GM10248 (cell line): ENCODE measurements around the gene GCK.

Experiments used
- CTCF ChIA-PET: fragments of 300-600 bp; sonication (Branson Sonifier 250); formaldehyde crosslinking; extraction: SDS; loops from one replicate; lab custom pipeline; 2021; ENCODE audit warnings: antibody characterized with exemption; lab: Yijun Ruan, JAX
- POLR2A ChIA-PET: fragments of 350-650 bp; sonication (Branson Sonifier 250); formaldehyde crosslinking; extraction: SDS; loops from one replicate; lab custom pipeline; 2020; ENCODE audit warnings: antibody characterized with exemption; lab: Yijun Ruan, JAX
- DNase-seq: peaks from one replicate; pipeline ENCODE4 v3.0.0; 2012; ENCODE audit errors: extremely low spot score
- TF ChIP-seq, protein P1 (sequence below): IDR thresholded peaks from 2 replicates; pipeline ENCODE4 v1.5.1; 2012; ENCODE audit warnings: mild to moderate bottlenecking, low read depth; ENCODE audit errors: extremely low read depth, missing control alignments, control extremely low read depth

GCK gene

DNA sequence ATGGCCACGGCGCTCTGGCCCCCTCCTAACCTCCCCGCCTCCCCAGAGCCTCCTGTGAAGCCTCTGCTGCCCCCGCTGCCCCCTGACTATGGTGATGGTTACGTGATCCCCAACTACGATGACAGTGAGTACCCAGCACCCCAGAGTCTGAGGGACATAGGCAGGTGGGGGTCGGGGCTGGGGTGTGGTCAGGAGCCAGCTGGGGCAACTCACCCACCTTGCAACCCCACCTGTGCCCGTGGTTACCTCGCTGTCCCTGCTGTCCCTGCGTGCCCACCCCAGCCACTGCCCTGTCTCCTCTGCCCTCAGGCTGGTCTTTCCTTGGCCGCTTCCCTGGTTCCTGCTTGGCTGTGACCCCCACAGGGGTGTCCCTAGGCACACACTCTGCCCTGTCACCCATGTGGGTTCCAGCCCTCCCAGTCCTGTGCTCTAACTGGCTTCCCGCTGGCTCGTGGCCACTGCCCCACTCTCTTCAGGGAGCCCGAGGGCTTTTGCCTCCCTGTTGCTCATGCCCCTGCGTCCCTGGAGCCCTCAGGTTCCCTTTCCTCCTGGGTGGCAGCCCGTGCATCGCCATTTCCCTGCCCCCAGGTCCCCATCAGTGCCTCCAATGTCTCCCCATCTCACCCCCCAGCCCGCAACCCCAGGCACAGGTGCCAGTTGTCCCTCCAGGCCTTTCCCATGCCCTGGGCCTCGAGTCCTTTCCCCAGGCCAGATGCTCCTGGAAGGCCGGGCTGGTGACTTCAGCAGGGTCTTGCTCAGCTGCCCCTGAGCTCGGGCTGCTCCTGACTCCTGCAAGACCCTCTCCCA, 81.1 kb downstream of the GCK start:
- ChIA-PET POLR2A (no interaction called here), CTCF (no interaction called here)
- TF ChIP-seq, protein P1, sequence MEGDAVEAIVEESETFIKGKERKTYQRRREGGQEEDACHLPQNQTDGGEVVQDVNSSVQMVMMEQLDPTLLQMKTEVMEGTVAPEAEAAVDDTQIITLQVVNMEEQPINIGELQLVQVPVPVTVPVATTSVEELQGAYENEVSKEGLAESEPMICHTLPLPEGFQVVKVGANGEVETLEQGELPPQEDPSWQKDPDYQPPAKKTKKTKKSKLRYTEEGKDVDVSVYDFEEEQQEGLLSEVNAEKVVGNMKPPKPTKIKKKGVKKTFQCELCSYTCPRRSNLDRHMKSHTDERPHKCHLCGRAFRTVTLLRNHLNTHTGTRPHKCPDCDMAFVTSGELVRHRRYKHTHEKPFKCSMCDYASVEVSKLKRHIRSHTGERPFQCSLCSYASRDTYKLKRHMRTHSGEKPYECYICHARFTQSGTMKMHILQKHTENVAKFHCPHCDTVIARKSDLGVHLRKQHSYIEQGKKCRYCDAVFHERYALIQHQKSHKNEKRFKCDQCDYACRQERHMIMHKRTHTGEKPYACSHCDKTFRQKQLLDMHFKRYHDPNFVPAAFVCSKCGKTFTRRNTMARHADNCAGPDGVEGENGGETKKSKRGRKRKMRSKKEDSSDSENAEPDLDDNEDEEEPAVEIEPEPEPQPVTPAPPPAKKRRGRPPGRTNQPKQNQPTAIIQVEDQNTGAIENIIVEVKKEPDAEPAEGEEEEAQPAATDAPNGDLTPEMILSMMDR: no peak
- no peak for DNase-seq

- ChIA-PET POLR2A (interaction anchor here (0.5 kb wide), 1 partner anchor 30 kb away, joined by 4 read pairs; no protein-coding TSS in a partner anchor), CTCF (interaction anchor here (0.8 to 1.2 kb wide), 4 partner anchors 9 to 22 kb away, joined by 3 read pairs; no protein-coding TSS in a partner anchor)
- TF ChIP-seq, protein P1: no peak
- DNase-seq: no peak
Measured at GRCh38 chr7:44107116-44107960, 81.9 kb downstream of the GCK start.

GRCh38 chr7:44106311-44107065, 82.8 kb downstream of the GCK start:
- ChIA-PET CTCF (interaction anchor here (0.8 to 1.5 kb wide), 6 partner anchors 8 to 21 kb away, joined by 3 to 4 read pairs (median 3); no protein-coding TSS in a partner anchor), POLR2A (interaction anchor here (0.5 kb wide), 1 partner anchor 31 kb away, joined by 4 read pairs; no protein-coding TSS in a partner anchor)
- TF ChIP-seq, protein P1: no peak
- DNase-seq: no peak

DNA sequence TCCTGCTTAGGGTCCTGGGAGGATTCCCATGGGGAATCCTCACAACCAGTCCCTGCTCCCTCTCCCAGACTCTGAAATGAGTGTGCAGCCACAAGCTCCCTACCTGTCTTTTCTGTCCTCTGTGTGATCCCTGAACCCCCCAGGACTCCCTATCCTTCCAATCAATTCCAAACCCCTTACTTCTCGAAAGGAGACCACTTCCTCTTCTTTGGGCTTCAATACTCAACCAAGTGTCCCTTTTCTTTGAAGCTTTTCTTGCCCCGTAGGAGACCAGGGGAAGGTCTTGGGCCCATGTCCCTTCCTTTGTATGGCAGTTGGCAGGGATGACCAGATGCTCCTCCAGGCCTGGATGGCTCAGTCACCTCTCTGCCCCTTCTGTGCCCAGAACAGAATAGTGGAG, 83.4 kb downstream of the GCK start:
- TF ChIP-seq, protein P1: no peak
- no peak for DNase-seq
- ChIA-PET POLR2A (no interaction called here), CTCF (interaction anchor here (1.2 to 1.5 kb wide), 2 partner anchors 10 to 15 kb away, joined by 3 to 4 read pairs; no protein-coding TSS in a partner anchor)

GRCh38 chr7:44104860-44105771, 84.1 kb downstream of the GCK start:
- POLR2A ChIA-PET: no interaction called here
- CTCF ChIA-PET: interaction anchor here (1.2 to 1.5 kb wide), 2 partner anchors 11 to 14 kb away, joined by 3 to 4 read pairs; no protein-coding TSS in a partner anchor
- no peak for DNase-seq
- TF ChIP-seq, protein P1: no peak
